HUDEP-2 (cell line): ENCODE measurements around the gene CCNT2.
A peak's percentile ranks its signal among the peaks of the same experiment; 100 is the strongest.
"Not testable (repeated sequence)": the region's sequence is repeated elsewhere in the genome, so short reads cannot be mapped to it uniquely, and the experiment has no call there.

ENCODE experiments used
- DNase-seq, 76 experiments: peaks; one replicate each; lab custom pipeline; 2025; ENCODE audit not compliant: unreplicated experiment in 76 of 76; lab: John Stamatoyannopoulos, UW

CCNT2 gene

DNA sequence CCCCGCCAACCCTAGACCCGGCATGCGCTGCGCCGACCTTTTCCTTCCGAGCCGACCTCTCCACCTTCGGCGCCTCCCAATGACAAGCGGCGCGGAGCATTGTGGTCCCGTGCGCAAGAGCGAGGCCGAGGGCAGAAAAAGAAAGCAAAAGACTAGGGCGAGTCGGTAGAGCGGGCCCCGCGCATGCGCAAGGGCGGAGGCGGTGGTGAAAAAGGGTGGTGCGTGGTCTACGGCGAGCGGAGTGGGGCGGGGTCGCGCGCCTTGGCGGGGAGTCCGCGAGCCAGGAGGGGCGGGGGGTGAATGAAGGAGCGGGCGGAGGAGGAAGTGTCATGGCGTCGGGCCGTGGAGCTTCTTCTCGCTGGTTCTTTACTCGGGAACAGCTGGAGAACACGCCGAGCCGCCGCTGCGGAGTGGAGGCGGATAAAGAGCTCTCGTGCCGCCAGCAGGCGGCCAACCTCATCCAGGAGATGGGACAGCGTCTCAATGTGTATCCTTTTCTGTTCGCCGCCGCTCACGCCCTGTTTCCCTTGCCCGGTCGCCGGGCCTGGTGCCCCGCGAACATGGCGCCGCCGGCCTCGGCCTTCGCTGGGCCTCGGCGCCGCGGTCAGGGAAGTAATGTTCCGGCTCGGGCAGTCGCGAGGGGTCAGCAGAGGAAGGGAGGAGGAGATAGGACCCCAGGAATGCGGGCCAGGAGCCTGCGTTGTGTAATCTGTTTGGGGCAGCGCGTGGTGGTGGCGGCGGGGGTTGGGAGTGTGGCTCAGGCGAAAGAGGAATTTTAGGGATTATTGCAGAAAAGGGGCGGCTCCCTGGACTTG is at the start of gene CCNT2:
Gene CCNT2, plus strand, starts transcription at position 297 of the 815 bp plus-strand sequence. Its CDS starts 33 bp downstream, at position 330.
- peak; percentile 71 to 99 (median 97) for DNase-seq

DNA sequence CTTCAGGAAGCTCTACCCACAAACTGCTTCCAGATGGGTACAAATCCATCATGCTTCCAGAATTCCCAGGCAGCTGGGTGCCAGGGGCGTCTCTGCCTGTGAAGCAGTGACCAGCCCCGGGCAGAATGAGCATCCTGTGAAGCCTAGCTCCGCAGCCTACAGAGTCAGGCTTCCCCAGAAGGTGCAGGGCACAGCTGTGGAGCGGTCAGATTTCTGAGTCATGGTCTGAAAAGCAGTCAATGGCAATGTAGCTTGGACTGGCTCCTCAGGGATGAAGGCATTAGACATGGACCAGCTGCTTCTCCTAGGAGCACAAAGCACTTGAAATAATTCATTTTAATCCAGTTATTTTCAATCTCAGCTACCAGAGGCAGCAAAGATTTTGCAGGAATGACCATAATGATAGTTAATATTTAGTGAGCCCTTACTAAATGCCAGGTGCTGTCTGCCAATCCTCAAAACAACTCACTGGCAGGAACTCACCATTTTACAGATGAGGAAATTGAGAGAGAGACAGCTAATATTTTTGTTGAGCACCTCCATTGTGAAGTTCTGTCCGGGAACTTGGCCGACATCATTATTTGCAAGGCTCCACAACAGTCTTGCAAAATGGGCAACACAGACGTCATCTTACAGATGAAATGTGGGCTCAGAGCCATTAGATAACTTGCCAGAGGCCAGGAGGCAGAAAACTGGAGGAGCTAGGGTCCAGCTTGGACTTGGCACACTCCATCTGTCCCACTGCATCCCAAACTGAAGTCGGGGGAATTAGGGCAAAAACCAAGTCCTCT is 48.5 kb upstream of the CCNT2 start:
- no peak for DNase-seq

DNA sequence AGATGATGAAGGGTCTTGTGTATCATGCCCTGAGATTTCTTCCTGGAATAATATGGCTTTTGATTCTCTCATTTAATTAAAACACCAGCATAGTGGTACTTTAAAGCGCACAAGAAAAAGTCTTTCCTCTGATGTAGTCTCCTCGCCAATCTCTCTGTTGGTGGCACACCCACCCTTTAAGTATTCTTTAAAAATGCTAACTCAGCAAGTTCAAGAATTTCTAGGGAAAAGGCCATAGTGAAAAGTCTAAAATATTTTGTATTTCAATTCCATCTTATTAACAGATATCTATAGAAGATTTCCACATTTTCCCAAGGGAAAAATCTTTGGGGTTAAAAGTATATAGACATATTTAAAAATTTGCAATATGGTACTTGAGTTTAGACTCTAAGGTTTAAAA is 45.5 kb upstream of the CCNT2 start:
- DNase-seq, result no peak

DNA sequence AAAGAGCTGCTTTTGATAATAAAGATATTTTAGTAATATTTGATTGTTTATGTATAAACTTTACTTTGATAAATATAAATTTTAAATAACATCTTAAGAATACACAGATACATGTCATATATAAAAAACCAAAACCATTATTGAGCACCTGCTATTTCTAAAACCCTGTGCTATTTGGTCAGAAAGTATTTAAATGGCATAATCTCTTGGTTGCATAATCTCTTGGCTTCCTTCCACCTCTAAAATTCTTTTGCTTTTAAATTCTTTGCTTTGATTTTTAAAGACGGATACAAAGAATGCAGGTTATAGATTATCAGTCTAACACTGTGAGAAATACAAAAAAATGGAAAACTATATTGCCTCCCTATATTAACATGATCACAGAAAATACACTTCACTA is 43.3 kb upstream of the CCNT2 start:
- DNase-seq, result no peak

DNA sequence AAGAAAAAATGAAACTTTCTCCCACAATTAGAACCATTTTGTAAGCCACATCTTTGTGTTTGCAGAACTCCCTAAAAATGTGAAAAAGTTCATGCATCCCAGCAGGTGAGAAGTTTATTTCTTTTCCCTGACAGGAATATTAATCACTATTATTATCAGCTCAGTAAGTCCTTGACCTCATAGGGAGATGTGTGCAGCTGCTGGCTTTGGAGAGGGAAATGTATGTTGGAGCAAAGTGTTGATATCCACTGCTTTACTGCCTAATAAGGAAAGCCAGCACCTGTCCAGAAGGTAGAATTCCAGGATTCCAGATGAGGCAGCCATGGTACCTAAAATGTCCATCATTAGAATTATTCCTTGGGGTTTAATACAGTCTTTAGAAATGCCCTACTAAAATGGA is 35.8 kb upstream of the CCNT2 start:
- DNase-seq, result no peak

DNA sequence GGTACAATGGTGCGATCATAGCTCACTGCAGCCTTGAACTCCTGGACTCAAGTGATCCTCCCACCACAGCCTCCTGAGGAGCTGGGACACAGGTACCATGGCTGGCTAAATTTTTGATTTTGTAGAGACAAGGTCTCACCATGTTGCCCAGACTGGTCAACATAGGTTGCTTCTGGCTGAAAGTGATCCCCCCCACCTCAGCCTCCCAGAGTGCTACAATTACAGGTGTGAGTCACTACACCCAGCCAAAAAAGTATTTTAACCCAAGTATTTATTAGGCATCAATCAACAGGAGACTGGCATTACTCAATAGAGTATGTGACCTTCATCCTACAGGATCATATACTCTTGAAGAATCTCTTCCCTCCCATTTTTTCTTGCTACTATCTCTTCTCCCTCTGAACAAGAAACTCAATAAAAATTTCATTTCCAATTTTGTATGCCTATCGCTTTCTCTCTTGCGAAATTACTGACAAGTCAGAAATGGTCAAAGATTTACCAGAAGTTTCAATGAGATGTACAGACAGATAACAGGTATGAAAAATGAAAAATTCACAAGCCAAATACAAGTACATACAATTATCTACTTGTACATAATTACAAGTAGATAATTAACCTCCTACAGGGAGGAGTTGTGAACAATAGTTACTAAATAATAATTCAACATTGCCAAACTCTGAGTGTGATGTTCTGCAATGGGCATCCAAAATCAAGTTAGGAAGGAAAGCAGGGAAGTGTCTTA is 34.9 kb upstream of the CCNT2 start:
- DNase-seq, result no peak

DNA sequence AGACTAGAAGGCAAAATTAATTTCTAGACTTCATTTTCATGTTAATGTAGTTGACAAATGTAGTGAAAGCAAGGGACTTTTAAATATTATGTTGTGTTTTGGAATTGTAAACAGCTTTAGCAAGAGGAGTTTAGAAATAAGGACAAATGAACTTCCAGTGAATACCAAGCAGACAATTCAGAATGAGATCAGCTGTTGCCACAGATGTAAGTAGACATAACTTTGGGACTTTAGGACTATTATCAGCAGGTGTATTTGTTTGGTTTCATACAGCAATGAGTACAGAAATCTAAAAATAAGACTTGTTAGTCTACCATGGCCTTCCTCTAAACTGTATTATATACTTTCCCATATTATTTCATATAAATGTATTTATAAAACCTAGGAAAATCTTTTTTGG is 34.2 kb upstream of the CCNT2 start:
- DNase-seq, result no peak

DNA sequence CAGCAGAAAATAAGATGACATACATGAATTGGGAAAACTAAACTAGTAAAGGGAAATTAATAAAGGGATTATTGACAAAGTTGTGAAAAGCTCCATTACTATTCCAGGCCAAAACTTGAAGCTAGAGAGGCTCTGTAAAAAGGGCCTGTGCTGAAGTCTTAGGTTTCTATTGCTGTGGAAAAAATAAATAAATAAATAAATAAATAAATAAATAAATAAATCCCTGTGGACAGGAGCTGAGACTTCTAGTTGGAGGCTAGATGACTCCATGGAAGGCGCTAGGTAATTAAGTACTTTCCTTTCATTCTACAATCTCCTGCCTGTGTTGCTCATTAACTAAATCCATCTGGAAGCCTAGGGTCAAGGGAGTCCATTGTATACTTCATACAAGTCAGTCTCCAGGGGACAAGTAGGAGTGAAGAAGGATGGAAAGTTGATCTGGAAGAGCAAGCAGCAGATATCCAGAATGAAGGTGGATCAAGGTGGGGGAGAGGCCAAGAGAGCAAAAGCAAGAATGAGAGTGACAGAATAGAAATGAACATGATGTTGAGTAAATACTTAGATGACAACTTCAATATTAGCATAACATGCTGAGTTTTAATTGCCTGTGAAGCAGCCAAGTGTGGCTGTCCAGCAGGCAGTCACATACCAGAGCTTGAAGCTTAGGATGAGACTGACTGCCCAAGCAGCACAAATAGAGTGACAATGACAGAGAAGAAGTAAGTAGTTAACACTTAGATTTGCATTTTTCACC is 26.2 kb upstream of the CCNT2 start:
- no peak for DNase-seq

DNA sequence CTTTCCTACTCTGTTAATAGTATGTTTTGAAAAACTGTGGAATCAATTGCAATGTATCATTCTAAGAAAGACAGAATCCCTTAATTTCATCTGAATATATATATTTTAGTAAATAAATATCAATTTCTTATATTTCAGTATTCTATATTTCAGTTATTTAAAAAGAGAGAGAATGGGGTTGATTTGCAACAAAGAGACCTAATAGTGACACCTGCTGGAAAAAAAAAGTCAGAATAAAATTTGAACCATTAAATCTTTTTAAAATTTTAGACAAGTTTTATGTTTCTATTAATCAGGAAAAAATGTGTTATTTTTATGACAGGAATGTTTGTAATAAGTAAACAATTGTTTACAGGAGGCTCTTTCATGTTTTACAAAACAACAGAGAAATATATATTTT is 20.7 kb upstream of the CCNT2 start:
- no peak for DNase-seq

DNA sequence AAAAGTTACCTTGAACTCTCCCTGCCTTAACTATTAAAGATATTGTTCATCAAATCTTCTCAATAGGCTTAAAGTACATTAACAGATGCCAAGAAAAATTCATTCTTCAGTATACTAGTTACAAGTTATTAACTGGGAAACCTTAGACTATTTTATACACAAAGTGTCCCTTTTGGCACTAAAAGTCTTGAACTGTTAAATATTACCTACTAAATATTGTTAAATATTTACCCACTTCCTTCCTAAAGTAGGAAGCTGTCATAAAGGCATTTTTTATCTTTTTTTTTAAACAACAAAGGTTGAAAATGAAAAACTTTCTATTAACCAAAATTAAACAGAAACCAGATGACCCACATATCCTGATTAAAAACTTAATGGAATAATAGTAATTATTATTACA is 19.4 kb upstream of the CCNT2 start:
- DNase-seq, result no peak

DNA sequence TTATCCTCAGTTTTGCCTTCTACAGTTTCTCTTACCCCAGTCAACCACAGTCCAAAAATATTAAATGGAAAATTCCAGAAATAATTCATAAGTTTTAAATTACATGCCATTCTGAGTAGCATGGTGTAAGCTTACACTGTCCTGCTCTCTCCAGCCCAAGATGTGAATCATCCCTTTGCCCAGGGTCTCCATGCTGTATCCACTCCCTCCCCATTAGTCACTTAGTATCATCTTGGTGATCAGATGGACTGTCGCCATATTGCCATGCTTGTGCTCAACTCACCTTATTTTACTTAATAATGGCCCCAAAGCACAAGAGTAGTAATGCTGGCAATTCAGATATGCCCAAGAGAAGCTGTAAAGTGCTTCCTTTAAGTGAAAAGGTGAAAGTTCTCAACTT is 18.5 kb upstream of the CCNT2 start:
- DNase-seq, result no peak

DNA sequence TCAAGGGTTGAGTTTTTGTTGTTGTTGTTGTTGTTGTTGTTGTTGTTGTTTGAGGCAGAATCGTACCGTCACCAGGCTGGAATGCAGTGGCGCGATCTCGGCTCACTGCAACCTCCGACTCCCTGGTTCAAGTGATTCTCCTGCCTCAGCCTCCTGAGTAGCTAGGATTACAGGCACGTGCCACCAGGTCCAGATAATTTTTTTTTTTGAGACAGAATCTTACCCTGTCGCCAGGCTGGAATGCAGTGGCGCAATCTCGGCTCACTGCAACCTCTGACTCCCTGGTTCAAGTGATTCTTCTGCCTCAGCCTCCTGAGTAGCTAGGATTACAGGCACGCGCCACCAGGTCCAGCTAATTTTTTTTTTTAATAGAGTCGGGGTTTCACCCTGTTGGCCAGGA is 14.9 kb upstream of the CCNT2 start:
- DNase-seq, result not testable (repeated sequence)

DNA sequence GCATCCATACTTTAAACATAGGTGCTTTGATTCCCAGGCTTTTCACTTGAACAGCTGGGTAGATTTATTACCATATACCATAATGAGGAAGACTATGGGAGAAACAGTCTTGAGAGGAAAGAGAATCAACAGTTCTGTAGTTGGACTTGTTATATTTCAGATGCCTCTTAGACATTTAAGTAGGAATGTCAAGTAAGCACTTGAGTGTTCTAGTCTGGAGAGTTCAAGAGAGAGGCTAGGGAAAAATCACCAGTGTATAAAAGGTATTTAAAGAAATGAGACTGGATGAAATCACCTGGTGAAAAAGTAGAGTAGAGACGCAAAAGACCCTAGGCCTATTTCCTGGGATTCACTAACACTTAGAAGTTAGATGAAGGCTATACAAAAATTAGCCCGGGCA is 13.5 kb upstream of the CCNT2 start:
- no peak for DNase-seq

DNA sequence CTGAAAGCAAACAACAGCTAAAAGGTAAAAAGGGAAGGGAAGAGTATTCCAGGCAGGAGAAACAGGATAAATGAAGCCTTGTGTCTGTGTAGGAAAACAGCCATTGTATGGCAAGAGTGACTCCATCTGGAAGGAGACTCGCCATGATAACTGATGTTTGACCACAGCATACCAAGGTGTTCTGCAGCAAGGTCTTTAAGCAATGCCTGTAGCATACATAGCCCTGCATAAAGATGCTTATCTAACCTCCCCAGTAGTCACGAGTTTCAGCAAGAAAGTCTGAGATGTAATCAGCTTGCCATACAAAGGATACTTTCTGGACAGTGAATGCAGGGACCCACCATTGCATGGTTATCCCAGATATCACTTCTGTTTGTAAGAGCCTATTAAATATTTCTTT is 11.9 kb upstream of the CCNT2 start:
- DNase-seq, result no peak

DNA sequence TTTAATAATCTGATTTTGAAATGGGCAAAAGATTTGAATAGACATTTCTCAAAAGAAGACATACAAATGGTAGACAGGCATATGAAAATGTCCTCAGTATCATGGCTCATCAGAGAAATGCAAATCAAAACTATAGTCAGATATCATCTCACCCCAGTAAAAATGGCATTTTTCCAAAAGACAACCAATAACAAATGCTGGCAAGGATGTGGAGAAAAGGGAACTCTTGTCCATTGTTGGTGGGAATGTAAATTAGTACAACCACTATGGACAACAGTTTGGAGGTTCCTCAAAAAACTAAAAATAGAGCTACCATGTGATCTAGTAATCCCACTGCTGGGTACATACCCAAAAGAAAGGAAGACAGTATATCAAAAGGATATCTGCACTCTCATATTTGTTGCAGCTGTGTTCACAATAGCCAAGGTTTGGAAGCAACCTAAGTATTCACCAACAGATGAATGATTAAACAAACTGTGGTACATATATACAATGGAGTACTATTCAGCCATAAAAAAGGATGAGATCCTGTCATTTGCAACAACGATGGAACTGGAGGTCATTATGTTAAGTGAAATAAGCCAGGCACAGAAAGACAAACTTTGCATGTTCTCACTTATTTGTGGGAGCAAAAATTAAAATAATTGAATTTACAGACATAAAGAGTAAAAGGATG is 11.0 kb upstream of the CCNT2 start:
- DNase-seq, result not testable (repeated sequence)

DNA sequence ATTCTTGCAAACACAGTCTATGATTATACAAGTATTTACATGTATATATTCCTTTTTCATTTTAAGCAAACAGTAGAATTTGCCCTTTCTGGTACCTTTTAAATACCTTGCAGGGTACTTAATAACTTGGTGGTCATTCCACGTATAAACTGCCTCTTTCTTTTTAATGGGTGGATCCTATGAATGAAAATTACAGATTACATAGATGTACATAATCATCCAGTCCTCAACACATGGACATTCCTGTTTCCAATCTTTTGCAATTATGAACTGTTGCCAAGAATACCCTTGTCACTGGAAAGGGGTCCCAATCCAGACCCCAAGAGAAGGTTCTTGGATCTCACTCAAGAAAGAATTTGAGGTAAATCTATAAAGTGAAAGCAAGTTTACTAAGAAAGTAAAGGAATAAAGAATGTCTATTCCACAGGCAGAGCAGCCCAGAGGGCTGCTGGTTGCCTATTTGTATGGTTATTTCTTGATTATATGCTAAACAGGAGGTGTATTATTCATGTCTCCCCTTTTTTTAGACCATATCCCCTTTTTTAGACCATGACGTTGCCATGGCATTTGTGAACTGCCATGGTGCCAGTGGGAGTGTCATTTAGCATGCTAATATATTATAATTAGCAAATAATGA is 7.7 kb upstream of the CCNT2 start:
- no peak for DNase-seq

DNA sequence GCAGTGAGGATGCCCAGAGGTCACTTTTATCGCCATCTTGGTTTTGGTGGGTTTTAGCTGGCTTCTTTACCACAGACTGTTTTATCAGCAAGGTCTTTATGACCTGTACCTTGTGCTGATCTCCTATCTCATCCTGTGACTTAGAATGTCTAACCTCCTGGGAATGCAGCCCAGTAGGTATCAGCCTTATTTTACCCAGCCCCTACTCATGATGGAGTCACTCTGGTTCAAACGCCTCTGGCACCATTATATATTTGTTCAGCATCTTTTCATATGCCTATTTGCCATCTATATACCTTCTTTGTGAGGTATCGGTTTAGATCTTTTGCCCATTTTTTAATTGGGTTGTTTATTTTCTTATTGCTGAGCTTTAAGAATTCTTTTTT is 7.2 kb upstream of the CCNT2 start:
- no peak for DNase-seq

DNA sequence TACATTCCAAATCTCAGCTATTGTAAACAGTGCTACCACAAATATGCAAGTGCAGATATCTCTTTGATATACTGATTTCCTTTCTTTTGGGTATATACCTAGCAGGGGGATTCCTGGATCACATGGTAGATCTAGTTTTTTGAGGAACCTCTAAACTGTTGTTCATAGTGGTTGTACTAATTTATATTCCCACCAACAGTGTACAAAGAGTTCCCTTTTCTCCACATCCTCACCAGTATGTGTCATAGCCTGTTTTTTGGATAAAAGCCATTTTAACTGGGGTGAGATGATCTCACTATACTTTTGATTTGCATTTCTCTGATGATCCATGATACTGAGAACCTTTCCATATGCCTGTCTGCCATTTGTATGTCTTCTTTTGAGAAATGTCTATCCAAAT is 6.3 kb upstream of the CCNT2 start:
- no peak for DNase-seq

DNA sequence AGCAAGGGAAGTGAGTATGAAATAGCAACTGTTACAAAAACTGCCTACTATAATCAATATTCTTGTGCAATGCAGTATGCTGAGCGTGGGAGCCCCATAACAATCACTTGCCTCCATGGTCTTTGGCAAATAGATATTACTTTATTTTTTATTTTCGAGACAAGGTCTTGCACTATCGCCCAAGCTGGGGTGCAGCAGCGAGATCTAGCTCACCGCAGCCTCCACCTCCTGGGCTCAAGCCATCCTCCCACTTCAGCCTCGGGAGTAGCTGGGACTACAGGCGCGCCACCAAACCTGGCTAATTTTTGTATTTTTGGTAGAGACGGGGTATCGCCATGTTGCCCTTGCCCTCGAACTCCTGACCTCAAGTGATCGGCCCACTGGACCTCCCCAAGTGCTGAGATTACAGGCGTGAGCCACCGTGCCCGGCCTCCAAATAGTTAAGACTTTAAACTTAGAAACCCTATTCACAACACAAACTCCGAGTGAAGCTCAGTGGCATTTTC is 1.2 kb upstream of the CCNT2 start:
- peak in 2 of 76 experiments; percentile 1 to 14 for DNase-seq
